ENCODE measurements around the gene CEP95.

CEP95 gene

DNA sequence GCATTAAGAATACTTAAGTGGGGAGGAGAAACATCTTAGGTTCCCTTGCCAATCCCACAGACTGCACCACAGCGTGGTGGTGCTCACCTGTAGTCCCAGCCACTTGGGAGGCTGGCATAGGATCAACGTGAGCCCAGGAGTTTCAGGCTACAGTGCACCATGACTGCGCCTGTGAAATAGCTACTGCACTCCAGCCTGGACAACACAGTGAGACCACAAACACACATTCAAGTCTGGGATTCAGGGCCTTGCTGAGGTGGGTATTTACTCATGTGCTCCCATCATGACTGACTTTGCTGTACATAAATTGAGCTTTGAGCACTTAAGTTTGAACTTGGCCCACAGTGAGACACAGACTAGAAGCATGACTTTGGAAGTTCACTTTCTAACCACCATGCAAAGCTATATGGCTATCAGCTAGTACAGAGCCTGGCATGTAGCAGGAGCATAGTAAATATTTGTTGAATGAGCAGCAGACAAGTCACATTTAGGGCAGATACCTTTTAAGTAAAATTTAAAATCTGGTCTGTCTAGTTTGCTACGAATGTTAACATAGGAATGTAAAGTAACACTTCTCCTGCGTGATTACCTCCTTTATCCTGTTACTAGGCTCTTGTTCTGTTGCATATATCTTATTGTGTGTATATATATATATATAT, 33.5 kb downstream of the CEP95 start:
- Histone ChIP-seq H3K9me3 (ENCODE audit: insufficient read depth, low read depth, low read length) (no peaks in the 10 kb centered on the region), H3K9ac (ENCODE audit: low read depth, low read length, poor library complexity, severe bottlenecking) (no peak overlapping the region), H3F3A (ENCODE audit: low read depth) (no peaks in the 10 kb centered on the region; the same call in 1 of the 2 replicates), H3K27me3 (ENCODE audit: insufficient read depth, low read length, poor library complexity, severe bottlenecking) (no peaks in the 10 kb centered on the region), H4K20me1 (ENCODE audit: insufficient read depth, low read length, poor library complexity, severe bottlenecking) (no peaks in the 10 kb centered on the region), H3K79me2 (ENCODE audit: insufficient read depth, low read length) (no peaks in the 10 kb centered on the region), H3K36me3 (ENCODE audit: insufficient read depth, low read length) (peaks cover 62% of the 10 kb centered on the region; the same call in 1 of the 2 replicates), H3K4me1 (ENCODE audit: insufficient read depth, low read length, poor library complexity, severe bottlenecking) (no peaks in the 10 kb centered on the region), H3K4me3 (ENCODE audit: low read length, poor library complexity, severe bottlenecking) (no peak overlapping the region), H2AFZ (ENCODE audit: low read length) (no peak overlapping the region), H3K4me2 (ENCODE audit: low read depth, low read length, poor library complexity, severe bottlenecking) (no peak overlapping the region), H3K9me2 (replicated peaks; ENCODE audit: low read depth, low read length) (no peaks in the 10 kb centered on the region)
- TF ChIP-seq EZH2phosphoT487 (IDR thresholded peaks at IDR 0.05; ENCODE audit: borderline replicate concordance) = no peak
- TF ChIP-seq, protein P1, sequence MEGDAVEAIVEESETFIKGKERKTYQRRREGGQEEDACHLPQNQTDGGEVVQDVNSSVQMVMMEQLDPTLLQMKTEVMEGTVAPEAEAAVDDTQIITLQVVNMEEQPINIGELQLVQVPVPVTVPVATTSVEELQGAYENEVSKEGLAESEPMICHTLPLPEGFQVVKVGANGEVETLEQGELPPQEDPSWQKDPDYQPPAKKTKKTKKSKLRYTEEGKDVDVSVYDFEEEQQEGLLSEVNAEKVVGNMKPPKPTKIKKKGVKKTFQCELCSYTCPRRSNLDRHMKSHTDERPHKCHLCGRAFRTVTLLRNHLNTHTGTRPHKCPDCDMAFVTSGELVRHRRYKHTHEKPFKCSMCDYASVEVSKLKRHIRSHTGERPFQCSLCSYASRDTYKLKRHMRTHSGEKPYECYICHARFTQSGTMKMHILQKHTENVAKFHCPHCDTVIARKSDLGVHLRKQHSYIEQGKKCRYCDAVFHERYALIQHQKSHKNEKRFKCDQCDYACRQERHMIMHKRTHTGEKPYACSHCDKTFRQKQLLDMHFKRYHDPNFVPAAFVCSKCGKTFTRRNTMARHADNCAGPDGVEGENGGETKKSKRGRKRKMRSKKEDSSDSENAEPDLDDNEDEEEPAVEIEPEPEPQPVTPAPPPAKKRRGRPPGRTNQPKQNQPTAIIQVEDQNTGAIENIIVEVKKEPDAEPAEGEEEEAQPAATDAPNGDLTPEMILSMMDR (conservative IDR thresholded peaks at IDR 0.05; ENCODE audit: low read length) = no peak

DNA sequence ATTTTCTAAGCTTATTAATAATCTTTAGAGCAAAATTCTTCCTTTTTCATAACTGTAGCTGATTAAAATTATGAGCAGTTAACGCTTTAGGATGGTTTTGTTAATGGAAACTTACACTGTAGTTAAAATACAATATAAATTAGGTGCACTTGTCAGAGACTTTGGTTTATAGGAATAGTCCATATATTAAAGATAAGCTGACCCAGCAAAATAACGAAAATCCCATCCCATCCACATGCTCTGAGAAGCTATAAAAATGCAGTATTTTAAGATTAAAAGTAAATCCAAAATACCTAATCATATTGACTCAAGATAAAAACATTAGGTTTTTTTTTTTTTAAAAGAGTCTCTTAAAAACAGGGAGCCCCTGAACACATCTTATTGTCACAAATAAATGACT, 38.0 kb downstream of the CEP95 start:
- H3K36me3 ChIP-seq (ENCODE audit: insufficient read depth, low read length) = peaks cover 65% of the 10 kb centered on the region; the same call in 1 of the 2 replicates

DNA sequence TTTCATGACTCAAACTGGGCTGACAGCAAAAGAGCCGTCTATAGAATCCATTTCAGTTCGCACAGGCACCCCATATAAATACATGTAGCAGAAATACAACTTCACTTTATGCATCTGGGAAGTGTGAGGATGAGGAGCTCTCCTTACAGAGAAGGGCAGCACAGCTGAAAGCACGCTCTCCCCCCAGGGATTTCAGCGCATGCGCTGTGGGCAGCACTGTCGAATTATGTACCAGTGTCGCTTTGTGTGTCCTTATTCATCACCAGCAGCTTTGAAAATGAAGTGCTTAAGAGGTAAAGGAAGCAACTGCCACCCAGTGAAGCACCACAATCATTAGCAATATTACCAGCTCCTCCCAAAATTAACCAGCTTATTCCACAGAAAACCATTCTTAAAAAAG, 39.9 kb downstream of the CEP95 start:
- Histone ChIP-seq H4K20me1 (ENCODE audit: insufficient read depth, low read length, poor library complexity, severe bottlenecking) (no peaks in the 10 kb centered on the region), H3F3A (ENCODE audit: low read depth) (no peaks in the 10 kb centered on the region), H3K27me3 (ENCODE audit: insufficient read depth, low read length, poor library complexity, severe bottlenecking) (no peaks in the 10 kb centered on the region), H3K4me2 (ENCODE audit: low read depth, low read length, poor library complexity, severe bottlenecking) (no peak overlapping the region), H2AFZ (ENCODE audit: low read length) (no peak overlapping the region), H3K4me3 (ENCODE audit: low read length, poor library complexity, severe bottlenecking) (no peak overlapping the region), H3K36me3 (ENCODE audit: insufficient read depth, low read length) (peaks cover 80% of the 10 kb centered on the region; the same call in 1 of the 2 replicates), H3K79me2 (ENCODE audit: insufficient read depth, low read length) (no peaks in the 10 kb centered on the region), H3K4me1 (ENCODE audit: insufficient read depth, low read length, poor library complexity, severe bottlenecking) (no peaks in the 10 kb centered on the region), H3K9me3 (ENCODE audit: insufficient read depth, low read depth, low read length) (no peaks in the 10 kb centered on the region), H3K9ac (ENCODE audit: low read depth, low read length, poor library complexity, severe bottlenecking) (no peak overlapping the region), H3K9me2 (replicated peaks; ENCODE audit: low read depth, low read length) (no peaks in the 10 kb centered on the region)
- TF ChIP-seq, protein P1 (conservative IDR thresholded peaks at IDR 0.05; ENCODE audit: low read length) = no peak
- no peak for TF ChIP-seq EZH2phosphoT487 (IDR thresholded peaks at IDR 0.05; ENCODE audit: borderline replicate concordance)

More for the DNA sequence above, 38.0 kb downstream of the CEP95 start:
- Histone ChIP-seq H3K27me3 (ENCODE audit: insufficient read depth, low read length, poor library complexity, severe bottlenecking) (no peaks in the 10 kb centered on the region), H4K20me1 (ENCODE audit: insufficient read depth, low read length, poor library complexity, severe bottlenecking) (no peaks in the 10 kb centered on the region), H3K79me2 (ENCODE audit: insufficient read depth, low read length) (no peaks in the 10 kb centered on the region), H3K9me2 (replicated peaks; ENCODE audit: low read depth, low read length) (no peaks in the 10 kb centered on the region), H3K9me3 (ENCODE audit: insufficient read depth, low read depth, low read length) (no peaks in the 10 kb centered on the region), H3K4me1 (ENCODE audit: insufficient read depth, low read length, poor library complexity, severe bottlenecking) (no peaks in the 10 kb centered on the region), H2AFZ (ENCODE audit: low read length) (no peak overlapping the region), H3F3A (ENCODE audit: low read depth) (no peaks in the 10 kb centered on the region), H3K9ac (ENCODE audit: low read depth, low read length, poor library complexity, severe bottlenecking) (no peak overlapping the region), H3K4me2 (ENCODE audit: low read depth, low read length, poor library complexity, severe bottlenecking) (no peak overlapping the region), H3K4me3 (ENCODE audit: low read length, poor library complexity, severe bottlenecking) (no peak overlapping the region)
- TF ChIP-seq, protein P1 (conservative IDR thresholded peaks at IDR 0.05; ENCODE audit: low read length) = no peak
- TF ChIP-seq EZH2phosphoT487 (IDR thresholded peaks at IDR 0.05; ENCODE audit: borderline replicate concordance) = no peak

Measured in Loucy (cell line).